K562 (cell line): ENCODE results near the gene KRTAP5-4.
"Not testable (repeated sequence)": the region's sequence is repeated elsewhere in the genome, so short reads cannot be mapped to it uniquely, and the experiment has no call there.

Experiments used
- FOXM1 ChIP-seq, 2 experiments: fragments of 450-650 bp in 1 of 2; sonication (generic) in 1 of 2; formaldehyde crosslinking in 1 of 2; IDR thresholded peaks; 2 replicates each; pipeline versions ENCODE4 v1.6.1 to v1.9.0; 2017 to 2022; ENCODE audit warnings: low read depth in 2 of 2, mild to moderate bottlenecking in 2 of 2, missing genetic modification reagents in 1 of 2, moderate library complexity in 1 of 2
- POLR2AphosphoS5 ChIP-seq: IDR thresholded peaks from 2 replicates; pipeline ENCODE4 v1.6.1; 2011; ENCODE audit warnings: mild to moderate bottlenecking, low read depth, low read length, moderate library complexity; ENCODE audit not compliant: control insufficient read depth, insufficient read depth
- RFX1 ChIP-seq: fragments of 450-650 bp; IDR thresholded peaks from 2 replicates; pipeline ENCODE4 v1.6.1; 2016; ENCODE audit warnings: mild to moderate bottlenecking, moderate library complexity
- STAT6 ChIP-seq: sonication (generic); formaldehyde crosslinking; IDR thresholded peaks from 2 replicates; pipeline ENCODE4 v1.8.1; 2023; ENCODE audit warnings: mild to moderate bottlenecking, missing genetic modification reagents
- TRIM28 ChIP-seq: fragments of 450-650 bp; IDR thresholded peaks from 2 replicates; pipeline ENCODE4 v1.6.1; 2017
- TSHZ1 ChIP-seq: fragments of 250-450 bp; sonication (Bioruptor Pico); IDR thresholded peaks from 2 replicates; pipeline ENCODE4 v1.4.0; 2020; ENCODE audit warnings: mild to moderate bottlenecking, moderate library complexity
- ZBTB1 ChIP-seq: sonication (generic); formaldehyde crosslinking; IDR thresholded peaks from 2 replicates; pipeline ENCODE4 v1.8.1; 2023; ENCODE audit warnings: missing genetic modification reagents, low read depth, mild to moderate bottlenecking, borderline replicate concordance
- ZNF197 ChIP-seq: fragments of 200-800 bp; sonication (Bioruptor generic); IDR thresholded peaks from 2 replicates; pipeline ENCODE4 v1.6.1; 2016; ENCODE audit warnings: low read depth, missing genetic modification characterization, missing compliant biosample characterization
- TF ChIP-seq, protein P1 (sequence below), 3 experiments: IDR thresholded peaks in 2 of 3; conservative IDR thresholded peaks in 1 of 3; 2 replicates each; pipeline ENCODE4 v1.5.1; 2011 to 2012; ENCODE audit warnings: low read length in 3 of 3, mild to moderate bottlenecking in 3 of 3, control low read depth in 2 of 3, improper control_type of control experiment in 1 of 3, inconsistent platforms in 1 of 3, low read depth in 1 of 3, mixed read lengths in 1 of 3, moderate library complexity in 1 of 3; ENCODE audit not compliant: insufficient read depth in 2 of 3

- TF ChIP-seq, protein P1, sequence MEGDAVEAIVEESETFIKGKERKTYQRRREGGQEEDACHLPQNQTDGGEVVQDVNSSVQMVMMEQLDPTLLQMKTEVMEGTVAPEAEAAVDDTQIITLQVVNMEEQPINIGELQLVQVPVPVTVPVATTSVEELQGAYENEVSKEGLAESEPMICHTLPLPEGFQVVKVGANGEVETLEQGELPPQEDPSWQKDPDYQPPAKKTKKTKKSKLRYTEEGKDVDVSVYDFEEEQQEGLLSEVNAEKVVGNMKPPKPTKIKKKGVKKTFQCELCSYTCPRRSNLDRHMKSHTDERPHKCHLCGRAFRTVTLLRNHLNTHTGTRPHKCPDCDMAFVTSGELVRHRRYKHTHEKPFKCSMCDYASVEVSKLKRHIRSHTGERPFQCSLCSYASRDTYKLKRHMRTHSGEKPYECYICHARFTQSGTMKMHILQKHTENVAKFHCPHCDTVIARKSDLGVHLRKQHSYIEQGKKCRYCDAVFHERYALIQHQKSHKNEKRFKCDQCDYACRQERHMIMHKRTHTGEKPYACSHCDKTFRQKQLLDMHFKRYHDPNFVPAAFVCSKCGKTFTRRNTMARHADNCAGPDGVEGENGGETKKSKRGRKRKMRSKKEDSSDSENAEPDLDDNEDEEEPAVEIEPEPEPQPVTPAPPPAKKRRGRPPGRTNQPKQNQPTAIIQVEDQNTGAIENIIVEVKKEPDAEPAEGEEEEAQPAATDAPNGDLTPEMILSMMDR (IDR thresholded peaks at IDR 0.05 in 2 of 3, conservative IDR thresholded peaks at IDR 0.05 in 1 of 3; ENCODE audit: insufficient read depth in 2 of 3, low read depth in 1 of 3, low read length in 3 of 3), result peak in 1 of 3 experiments; percentile 15; a peak in 1 of 6 replicates
- TF ChIP-seq ZBTB1 (CRISPR knock-in tag); STAT6 (CRISPR knock-in tag); TSHZ1 (CRISPR knock-in tag); POLR2AphosphoS5; TRIM28; FOXM1 (IDR thresholded peaks at IDR 0.05; ENCODE audit: low read depth); FOXM1 (CRISPR knock-in tag; IDR thresholded peaks at IDR 0.05; ENCODE audit: low read depth); ZNF197 (CRISPR knock-in tag); RFX1: not testable (repeated sequence)
These were observed 25.9 kb downstream of the KRTAP5-4 start for GRCh38 chr11:1595994-1596575.
